A549 (cell line): ENCODE data around the gene TEAD4. TPM values are rescaled to one million over a fixed set of nuclear protein-coding genes. Genes with fewer than 3 reads are reported as not detected.

Source experiments
- ATAC-seq, 2 experiments: fragments of 200-7000 bp in 1 of 2; fragments of >200 bp in 1 of 2; cut with Nextera tagmentation in 1 of 2; cut with Tn5 transposase in 1 of 2; 3 replicates each; pipeline versions ENCODE4 v1.8.0 to v1.9.1; 2018 to 2020; ENCODE audit warnings: mild to moderate bottlenecking in 1 of 2, moderate library complexity in 1 of 2
- CTCF ChIA-PET: fragments of 300-600 bp; sonication (Branson Sonifier 250); formaldehyde crosslinking; extraction: SDS; loops from one replicate; lab custom pipeline; 2021; ENCODE audit warnings: antibody characterized with exemption, inconsistent platforms; lab: Yijun Ruan, JAX
- POLR2A ChIA-PET: fragments of 350-600 bp; formaldehyde crosslinking; extraction: SDS; loops from one replicate; lab custom pipeline; 2021; ENCODE audit warnings: antibody characterized with exemption, inconsistent platforms; lab: Yijun Ruan, JAX
- DNase-seq, 2 experiments: peaks; one replicate each; pipeline versions ENCODE4 v3.0.0 to v3.0.0-alpha.2; 2011 to 2016; ENCODE audit warnings: low read depth in 1 of 2, low spot score in 1 of 2
- FAIRE-seq: peaks from 2 replicates; lab custom pipeline; 2011; peaks lifted over from hg19 to GRCh38; lab: Jason Lieb, UNC
- H3K27ac ChIP-seq, 2 experiments: fragments of >200 bp; sonication (Bioruptor Twin); formaldehyde crosslinking; 3 replicates each; pipeline ENCODE4 v1.5.1; 2016 to 2017
- H3K4me1 ChIP-seq: fragments of >200 bp; sonication (Bioruptor Twin); formaldehyde crosslinking; 3 replicates; pipeline ENCODE4 v1.6.1; 2016
- H3K4me2 ChIP-seq: fragments of >200 bp; sonication (Bioruptor Twin); formaldehyde crosslinking; 3 replicates; pipeline ENCODE4 v1.6.1; 2016
- H3K4me3 ChIP-seq: fragments of >200 bp; sonication (Bioruptor Twin); formaldehyde crosslinking; 3 replicates; pipeline ENCODE4 v1.5.1; 2016
- H3K9me3 ChIP-seq: fragments of >200 bp; sonication (Bioruptor Twin); formaldehyde crosslinking; 3 replicates; pipeline ENCODE4 v1.6.1; 2016
- ATOH8 ChIP-seq: fragments of 250-450 bp; sonication (Bioruptor Pico); IDR thresholded peaks from 2 replicates; pipeline ENCODE4 v1.5.0; 2020; ENCODE audit warnings: low read depth, mild to moderate bottlenecking, moderate library complexity
- CBX8 ChIP-seq: fragments of 200-600 bp; sonication (generic); IDR thresholded peaks from 2 replicates; pipeline ENCODE4 v1.6.1; 2016
- CEBPB ChIP-seq, 2 experiments: fragments of >200 bp in 1 of 2; sonication (Bioruptor Twin) in 1 of 2; formaldehyde crosslinking in 1 of 2; IDR thresholded peaks; 2 replicates each; pipeline ENCODE4 v1.6.1; 2012 to 2016
- CHD2 ChIP-seq: fragments of 150-350 bp; IDR thresholded peaks from 2 replicates; pipeline ENCODE4 v1.6.1; 2014; ENCODE audit warnings: low read length; ENCODE audit not compliant: partially characterized antibody
- EHMT2 ChIP-seq: fragments of 200-600 bp; sonication (generic); IDR thresholded peaks from 2 replicates; pipeline ENCODE4 v1.6.1; 2016; ENCODE audit warnings: antibody characterized with exemption, low read depth, mild to moderate bottlenecking, moderate library complexity
- FOXS1 ChIP-seq: fragments of 250-450 bp; sonication (Bioruptor Pico); IDR thresholded peaks from 2 replicates; pipeline ENCODE4 v1.5.0; 2020; ENCODE audit warnings: mild to moderate bottlenecking, moderate library complexity
- HMGXB4 ChIP-seq: fragments of 250-450 bp; sonication (Bioruptor Pico); IDR thresholded peaks from 2 replicates; pipeline ENCODE4 v1.5.0; 2021; ENCODE audit warnings: mild to moderate bottlenecking, moderate library complexity, borderline replicate concordance
- HOXA7 ChIP-seq: fragments of 250-450 bp; sonication (Bioruptor Pico); IDR thresholded peaks from 2 replicates; pipeline ENCODE4 v1.5.0; 2020; ENCODE audit warnings: mild to moderate bottlenecking, moderate library complexity
- HOXB5 ChIP-seq: fragments of 250-450 bp; sonication (Bioruptor Pico); IDR thresholded peaks from 2 replicates; pipeline ENCODE4 v1.5.0; 2020; ENCODE audit warnings: mild to moderate bottlenecking, moderate library complexity
- JUN ChIP-seq, 2 experiments: fragments of >200 bp; sonication (Bioruptor Twin); formaldehyde crosslinking; IDR thresholded peaks; 2 replicates in 1 of 2; 3 replicates in 1 of 2; pipeline ENCODE4 v1.6.1; 2016 to 2017
- KDM1A ChIP-seq: fragments of 200-600 bp; sonication (generic); IDR thresholded peaks from 2 replicates; pipeline ENCODE4 v1.6.1; 2016; ENCODE audit warnings: low read depth, mild to moderate bottlenecking
- MAX ChIP-seq: IDR thresholded peaks from 2 replicates; pipeline ENCODE4 v1.6.1; 2012
- MAZ ChIP-seq: fragments of 150-350 bp; IDR thresholded peaks from 2 replicates; pipeline ENCODE4 v1.6.1; 2014; ENCODE audit warnings: antibody characterized with exemption, low read depth, low read length, borderline replicate concordance
- NFE2L2 ChIP-seq: fragments of 150-350 bp; conservative IDR thresholded peaks from 2 replicates; pipeline ENCODE4 v1.6.1; 2014; ENCODE audit warnings: low read length
- NPAS2 ChIP-seq: fragments of 250-450 bp; sonication (Bioruptor Pico); IDR thresholded peaks from 2 replicates; pipeline ENCODE4 v1.8.0; 2022; ENCODE audit warnings: mild to moderate bottlenecking, moderate library complexity, borderline replicate concordance
- NR3C1 ChIP-seq: fragments of >200 bp; sonication (Bioruptor Twin); formaldehyde crosslinking; IDR thresholded peaks from 3 replicates; pipeline ENCODE4 v1.6.1; 2017
- PBX3 ChIP-seq: IDR thresholded peaks from 2 replicates; pipeline ENCODE4 v1.6.1; 2012
- PHF8 ChIP-seq: fragments of 200-600 bp; sonication (generic); IDR thresholded peaks from 2 replicates; pipeline ENCODE4 v1.6.1; 2016; ENCODE audit warnings: low read depth, mild to moderate bottlenecking, antibody characterized with exemption, moderate library complexity, borderline replicate concordance
- TFCP2L1 ChIP-seq: fragments of 250-450 bp; sonication (Bioruptor Pico); IDR thresholded peaks from 2 replicates; pipeline ENCODE4 v1.5.0; 2021; ENCODE audit warnings: mild to moderate bottlenecking
- ZC3H11A ChIP-seq: fragments of 450-650 bp; IDR thresholded peaks from 2 replicates; pipeline ENCODE4 v1.6.1; 2014; ENCODE audit warnings: antibody characterized with exemption, mild to moderate bottlenecking
- ZFP36 ChIP-seq: fragments of 450-650 bp; IDR thresholded peaks from 2 replicates; pipeline ENCODE4 v1.6.1; 2014; ENCODE audit warnings: borderline replicate concordance; ENCODE audit not compliant: partially characterized antibody
- ZSCAN20 ChIP-seq: fragments of 250-450 bp; sonication (Bioruptor Pico); IDR thresholded peaks from 2 replicates; pipeline ENCODE4 v1.8.0; 2022; ENCODE audit warnings: mild to moderate bottlenecking, moderate library complexity
- WGBS: methylation state at CpG from one replicate; pipeline ENCODE4 v1.1.6; 2017; ENCODE audit errors: missing lambda C conversion rate; 5-methylcytosine and 5-hydroxymethylcytosine counted together
- polyA plus RNA-seq, 4 experiments: library from polyadenylated mRNA; depleted of rRNA in 3 of 4; stranded (reverse); fragments of >200 nt; fragmentation: RNase III in 1 of 4; extraction: RNeasy Plus Mini Kit Qiagen cat#74134 plus additional on column Dnase treatment in 1 of 4; gene quantifications; 2 replicates in 3 of 4; 3 replicates in 1 of 4; pipeline ENCODE4 v1.2.3, GENCODE V29; 2011 to 2017
- TF ChIP-seq, protein P1 (sequence below): fragments of 450-650 bp; IDR thresholded peaks from 2 replicates; pipeline ENCODE4 v1.6.1; 2014; ENCODE audit warnings: antibody characterized with exemption

Gene TEAD4
- polyA plus RNA-seq, 2 of the 4 experiments (the other 2 are of a cell fraction) = 22.6 to 31.8 TPM

- Histone ChIP-seq H3K27ac (no peak overlapping the region), H3K4me2 (peak overlapping the region; percentile 89), H3K4me3 (no peak overlapping the region), H3K4me1 (peaks cover 28% of the 10 kb centered on the region), H3K9me3 (no peaks in the 10 kb centered on the region)
- DNase-seq = no peak
- CTCF ChIA-PET = interaction anchor here (0.6 to 1.1 kb wide), 3 partner anchors 12 to 205 kb away, joined by 3 to 4 read pairs (median 4); no protein-coding TSS in a partner anchor
- 88% methylated on average over 5 of the region's 5 CpGs for WGBS
- TF ChIP-seq CBX8 (no peak), EHMT2 (no peak), JUN (IDR thresholded peaks at IDR 0.05) (no peak), PHF8 (no peak), HMGXB4 (CRISPR knock-in tag) (no peak), MAZ (no peak), TFCP2L1 (CRISPR knock-in tag) (no peak), NR3C1 (no peak), CHD2 (no peak), ZC3H11A (no peak), KDM1A (no peak), HOXA7 (CRISPR knock-in tag) (no peak), NPAS2 (CRISPR knock-in tag) (no peak), NFE2L2 (no peak), CEBPB (IDR thresholded peaks at IDR 0.05) (no peak), ZFP36 (no peak), ZSCAN20 (CRISPR knock-in tag) (no peak), MAX (no peak)
- TF ChIP-seq, protein P1, sequence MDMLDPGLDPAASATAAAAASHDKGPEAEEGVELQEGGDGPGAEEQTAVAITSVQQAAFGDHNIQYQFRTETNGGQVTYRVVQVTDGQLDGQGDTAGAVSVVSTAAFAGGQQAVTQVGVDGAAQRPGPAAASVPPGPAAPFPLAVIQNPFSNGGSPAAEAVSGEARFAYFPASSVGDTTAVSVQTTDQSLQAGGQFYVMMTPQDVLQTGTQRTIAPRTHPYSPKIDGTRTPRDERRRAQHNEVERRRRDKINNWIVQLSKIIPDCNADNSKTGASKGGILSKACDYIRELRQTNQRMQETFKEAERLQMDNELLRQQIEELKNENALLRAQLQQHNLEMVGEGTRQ = no peak
- TF ChIP-seq, all 56 proteins: peak for 0
- ATAC-seq = no peak
- FAIRE-seq = no peak
- POLR2A ChIA-PET = no interaction called here
These were observed 2.5 kb downstream of the TEAD4 start for GRCh38 chr12:2961705-2962104.

- TF ChIP-seq NPAS2 (CRISPR knock-in tag) = no peak
- TF ChIP-seq PBX3 = no peak
- TF ChIP-seq FOXS1 (CRISPR knock-in tag) = no peak
- TF ChIP-seq HOXB5 = no peak
- TF ChIP-seq ATOH8 (CRISPR knock-in tag) = no peak
- TF ChIP-seq ZC3H11A = no peak
- TF ChIP-seq CEBPB (IDR thresholded peaks at IDR 0.05) = no peak
- FAIRE-seq (no peak), DNase-seq (no peak), ATAC-seq (no peak)
- ChIA-PET POLR2A (no interaction called here), CTCF (interaction anchor here (0.5 to 0.7 kb wide), 2 partner anchors 10 to 157 kb away, joined by 5 read pairs; no protein-coding TSS in a partner anchor)
- H3K4me3 ChIP-seq = no peak overlapping the region
- H3K9me3 ChIP-seq = no peaks in the 10 kb centered on the region
- H3K27ac ChIP-seq = no peak overlapping the region
- peaks cover 16% of the 10 kb centered on the region for H3K4me1 ChIP-seq
- WGBS = 81% methylated on average over 9 of the region's 9 CpGs
- no peak overlapping the region for H3K4me2 ChIP-seq
These were observed 4.1 kb downstream of the TEAD4 start for GRCh38 chr12:2963154-2963759.
